B cell (primary cell): ENCODE measurements around the gene C12orf57.

Experiments used
- CTCF ChIP-seq: fragments of 200-600 bp; IDR thresholded peaks from one replicate; pipeline ENCODE4 v1.8.0; 2022; ENCODE audit warnings: antibody characterized with exemption, mild to moderate bottlenecking
- EZH2 ChIP-seq: IDR thresholded peaks from 2 replicates; pipeline ENCODE4 v1.6.1; 2012; ENCODE audit warnings: borderline replicate concordance, low read depth, mild to moderate bottlenecking, moderate library complexity, low read length; ENCODE audit not compliant: insufficient read depth, poor library complexity, severe bottlenecking

- TF ChIP-seq CTCF (no peak), EZH2 (no peak)
These were observed 40.1 kb upstream of the C12orf57 start for GRCh38 chr12:6903722-6904121.
